ENCODE data around the gene MYBPC2.

Gene MYBPC2

DNA sequence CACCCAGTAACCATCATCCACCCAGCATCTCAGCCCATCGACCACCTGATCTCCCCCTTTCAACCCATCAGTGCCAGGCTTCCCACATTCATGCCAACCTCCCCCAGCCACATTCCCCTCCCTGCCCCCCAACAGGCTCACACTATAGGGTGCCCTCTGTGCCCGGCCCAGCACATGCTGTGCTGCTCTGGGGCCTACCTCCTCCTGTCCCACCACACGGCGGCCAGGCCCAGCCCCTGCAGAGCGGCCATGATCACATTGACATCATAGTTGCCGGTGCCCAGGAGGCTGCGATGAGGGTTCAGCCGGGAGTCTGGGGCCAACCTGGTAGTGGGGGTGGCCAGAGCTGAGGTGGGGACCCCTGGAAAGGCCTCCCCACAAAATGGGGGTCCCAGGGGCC, 74.7 kb downstream of the MYBPC2 start:
- no peak for DNase-seq
- ATAC-seq (ENCODE audit: insufficient read depth, low read depth) = no peak

DNA sequence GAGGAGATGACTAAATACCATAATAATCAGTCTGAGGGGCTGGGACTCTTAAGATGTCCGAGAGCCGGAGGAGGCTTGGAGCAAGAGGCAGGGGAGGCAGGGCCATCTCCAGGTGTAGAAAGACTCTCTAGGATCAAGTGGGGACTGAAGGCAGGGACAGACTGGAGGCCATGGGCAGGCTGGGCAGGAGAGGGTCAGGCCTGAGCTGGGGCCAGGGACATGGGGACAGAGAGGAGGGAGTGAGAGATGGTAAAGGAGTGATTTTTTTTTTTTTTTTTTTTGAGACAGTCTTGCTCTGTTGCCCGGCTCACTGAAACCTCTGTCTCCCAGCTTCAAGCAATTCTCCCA, 76.1 kb downstream of the MYBPC2 start:
- Histone ChIP-seq H3K36me3 (ENCODE audit: insufficient read depth, low read length) (no peaks in the 10 kb centered on the region), H3K9ac (ENCODE audit: low read depth, low read length) (no peak overlapping the region), H3K9me3 (ENCODE audit: insufficient read depth, low read length, severe bottlenecking) (no peaks in the 10 kb centered on the region), H3K27me3 (ENCODE audit: insufficient read depth, low read length, poor library complexity) (no peaks in the 10 kb centered on the region), H4K20me1 (ENCODE audit: insufficient read depth, low read length) (no peaks in the 10 kb centered on the region), H3K4me1 (ENCODE audit: insufficient read depth, low read length) (peaks cover 21% of the 10 kb centered on the region), H2AFZ (ENCODE audit: low read depth, low read length) (no peak overlapping the region), H3K4me2 (ENCODE audit: insufficient read depth, low read length) (no peak overlapping the region), H3K4me3 (ENCODE audit: low read depth in 1 of 2, low read length in 2 of 2) (no peak overlapping the region), H3K27ac (ENCODE audit: low read length) (no peak overlapping the region), H3K79me2 (ENCODE audit: insufficient read depth, low read length) (peaks cover 6% of the 10 kb centered on the region; the same call in 1 of the 2 replicates)
- no peak for DNase-seq
- TF ChIP-seq, protein P1, sequence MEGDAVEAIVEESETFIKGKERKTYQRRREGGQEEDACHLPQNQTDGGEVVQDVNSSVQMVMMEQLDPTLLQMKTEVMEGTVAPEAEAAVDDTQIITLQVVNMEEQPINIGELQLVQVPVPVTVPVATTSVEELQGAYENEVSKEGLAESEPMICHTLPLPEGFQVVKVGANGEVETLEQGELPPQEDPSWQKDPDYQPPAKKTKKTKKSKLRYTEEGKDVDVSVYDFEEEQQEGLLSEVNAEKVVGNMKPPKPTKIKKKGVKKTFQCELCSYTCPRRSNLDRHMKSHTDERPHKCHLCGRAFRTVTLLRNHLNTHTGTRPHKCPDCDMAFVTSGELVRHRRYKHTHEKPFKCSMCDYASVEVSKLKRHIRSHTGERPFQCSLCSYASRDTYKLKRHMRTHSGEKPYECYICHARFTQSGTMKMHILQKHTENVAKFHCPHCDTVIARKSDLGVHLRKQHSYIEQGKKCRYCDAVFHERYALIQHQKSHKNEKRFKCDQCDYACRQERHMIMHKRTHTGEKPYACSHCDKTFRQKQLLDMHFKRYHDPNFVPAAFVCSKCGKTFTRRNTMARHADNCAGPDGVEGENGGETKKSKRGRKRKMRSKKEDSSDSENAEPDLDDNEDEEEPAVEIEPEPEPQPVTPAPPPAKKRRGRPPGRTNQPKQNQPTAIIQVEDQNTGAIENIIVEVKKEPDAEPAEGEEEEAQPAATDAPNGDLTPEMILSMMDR (IDR thresholded peaks at IDR 0.05; ENCODE audit: borderline replicate concordance, extremely low read depth, low read length, poor library complexity, severe bottlenecking) = no peak
- TF ChIP-seq EZH2 (IDR thresholded peaks at IDR 0.05; ENCODE audit: borderline replicate concordance, low read depth, low read length, severe bottlenecking) = no peak
- ATAC-seq (ENCODE audit: insufficient read depth, low read depth) = no peak

More for the DNA sequence above, 74.7 kb downstream of the MYBPC2 start:
- Histone ChIP-seq H3K4me2 (ENCODE audit: insufficient read depth, low read length) (no peak overlapping the region), H3K9me3 (ENCODE audit: insufficient read depth, low read length, severe bottlenecking) (no peaks in the 10 kb centered on the region), H2AFZ (ENCODE audit: low read depth, low read length) (no peak overlapping the region), H3K27me3 (ENCODE audit: insufficient read depth, low read length, poor library complexity) (no peaks in the 10 kb centered on the region), H3K27ac (ENCODE audit: low read length) (no peak overlapping the region), H3K4me1 (ENCODE audit: insufficient read depth, low read length) (peaks cover 21% of the 10 kb centered on the region), H3K79me2 (ENCODE audit: insufficient read depth, low read length) (peaks cover 6% of the 10 kb centered on the region; the same call in 1 of the 2 replicates), H3K36me3 (ENCODE audit: insufficient read depth, low read length) (no peaks in the 10 kb centered on the region), H3K9ac (ENCODE audit: low read depth, low read length) (no peak overlapping the region), H4K20me1 (ENCODE audit: insufficient read depth, low read length) (no peaks in the 10 kb centered on the region), H3K4me3 (ENCODE audit: low read depth in 1 of 2, low read length in 2 of 2) (no peak overlapping the region)
- no peak for TF ChIP-seq EZH2 (IDR thresholded peaks at IDR 0.05; ENCODE audit: borderline replicate concordance, low read depth, low read length, severe bottlenecking)
- TF ChIP-seq, protein P1 (IDR thresholded peaks at IDR 0.05; ENCODE audit: borderline replicate concordance, extremely low read depth, low read length, poor library complexity, severe bottlenecking) = no peak

DNA sequence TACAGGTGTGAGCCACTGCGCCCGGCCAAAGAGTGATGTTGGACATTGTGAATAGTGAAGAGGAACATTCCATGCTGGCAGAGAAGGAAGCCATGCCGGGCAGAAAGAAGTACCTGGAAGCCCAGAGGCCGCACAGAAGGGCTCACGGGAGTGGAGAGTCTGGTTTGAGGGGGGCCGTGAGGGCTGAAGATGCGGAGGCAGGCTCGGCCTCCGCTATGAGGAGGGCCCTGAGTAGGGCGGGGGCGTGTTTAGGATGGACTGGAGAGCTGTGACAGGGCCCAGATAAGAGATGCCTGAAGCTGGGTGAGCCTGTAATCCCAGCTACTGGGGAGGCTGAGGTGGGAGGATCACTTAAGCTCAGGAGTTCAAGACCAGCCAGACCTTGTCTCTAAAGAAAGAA, 76.7 kb downstream of the MYBPC2 start:
- Histone ChIP-seq H3K79me2 (ENCODE audit: insufficient read depth, low read length) (peaks cover 6% of the 10 kb centered on the region; the same call in 1 of the 2 replicates), H3K36me3 (ENCODE audit: insufficient read depth, low read length) (no peaks in the 10 kb centered on the region), H3K27ac (ENCODE audit: low read length) (no peak overlapping the region), H2AFZ (ENCODE audit: low read depth, low read length) (no peak overlapping the region), H3K27me3 (ENCODE audit: insufficient read depth, low read length, poor library complexity) (no peaks in the 10 kb centered on the region), H4K20me1 (ENCODE audit: insufficient read depth, low read length) (no peaks in the 10 kb centered on the region), H3K4me3 (ENCODE audit: low read depth in 1 of 2, low read length in 2 of 2) (no peak overlapping the region), H3K4me2 (ENCODE audit: insufficient read depth, low read length) (no peak overlapping the region), H3K9ac (ENCODE audit: low read depth, low read length) (no peak overlapping the region), H3K9me3 (ENCODE audit: insufficient read depth, low read length, severe bottlenecking) (no peaks in the 10 kb centered on the region), H3K4me1 (ENCODE audit: insufficient read depth, low read length) (peaks cover 21% of the 10 kb centered on the region)
- DNase-seq (no peak), ATAC-seq (ENCODE audit: insufficient read depth, low read depth) (no peak)
- TF ChIP-seq, protein P1 (IDR thresholded peaks at IDR 0.05; ENCODE audit: borderline replicate concordance, extremely low read depth, low read length, poor library complexity, severe bottlenecking) = no peak
- no peak for TF ChIP-seq EZH2 (IDR thresholded peaks at IDR 0.05; ENCODE audit: borderline replicate concordance, low read depth, low read length, severe bottlenecking)
